Measurements from ENCODE around the gene CDKL1. TPM values are rescaled to one million over a fixed set of nuclear protein-coding genes. Genes with fewer than 3 reads are reported as not detected.

Gene CDKL1
- total RNA-seq, 1 donor from 2014 or later: 20.7 TPM

- Histone ChIP-seq H3K36me3 (no peaks in the 10 kb centered on the region), H3K9me3 (no peaks in the 10 kb centered on the region), H3K27me3 (no peaks in the 10 kb centered on the region), H3K4me3 (peak within 1 kb of the TSS; percentile 68), H3K27ac (peak within 1 kb of the TSS; percentile 94), H3K4me1 (peaks cover 17% of the 10 kb centered on the region)
- TF ChIP-seq, protein P1, sequence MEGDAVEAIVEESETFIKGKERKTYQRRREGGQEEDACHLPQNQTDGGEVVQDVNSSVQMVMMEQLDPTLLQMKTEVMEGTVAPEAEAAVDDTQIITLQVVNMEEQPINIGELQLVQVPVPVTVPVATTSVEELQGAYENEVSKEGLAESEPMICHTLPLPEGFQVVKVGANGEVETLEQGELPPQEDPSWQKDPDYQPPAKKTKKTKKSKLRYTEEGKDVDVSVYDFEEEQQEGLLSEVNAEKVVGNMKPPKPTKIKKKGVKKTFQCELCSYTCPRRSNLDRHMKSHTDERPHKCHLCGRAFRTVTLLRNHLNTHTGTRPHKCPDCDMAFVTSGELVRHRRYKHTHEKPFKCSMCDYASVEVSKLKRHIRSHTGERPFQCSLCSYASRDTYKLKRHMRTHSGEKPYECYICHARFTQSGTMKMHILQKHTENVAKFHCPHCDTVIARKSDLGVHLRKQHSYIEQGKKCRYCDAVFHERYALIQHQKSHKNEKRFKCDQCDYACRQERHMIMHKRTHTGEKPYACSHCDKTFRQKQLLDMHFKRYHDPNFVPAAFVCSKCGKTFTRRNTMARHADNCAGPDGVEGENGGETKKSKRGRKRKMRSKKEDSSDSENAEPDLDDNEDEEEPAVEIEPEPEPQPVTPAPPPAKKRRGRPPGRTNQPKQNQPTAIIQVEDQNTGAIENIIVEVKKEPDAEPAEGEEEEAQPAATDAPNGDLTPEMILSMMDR (IDR thresholded peaks at IDR 0.05): no peak
- intact Hi-C loops (cut with DNase I): no loop called here
- DNase-seq (peak; percentile 97), ATAC-seq (peak; percentile 99)
Measured at GRCh38 chr14:50311972-50312733, 84.5 kb downstream of the CDKL1 start, which contains the start of the genes DMAC2L and L2HGDH. Gene DMAC2L (plus strand): TSS chr14:50312324. CDS start chr14:50321488, 9,164 bp downstream. Gene L2HGDH (minus strand): TSS chr14:50312229. CDS start chr14:50312150, 79 bp downstream.

DNA sequence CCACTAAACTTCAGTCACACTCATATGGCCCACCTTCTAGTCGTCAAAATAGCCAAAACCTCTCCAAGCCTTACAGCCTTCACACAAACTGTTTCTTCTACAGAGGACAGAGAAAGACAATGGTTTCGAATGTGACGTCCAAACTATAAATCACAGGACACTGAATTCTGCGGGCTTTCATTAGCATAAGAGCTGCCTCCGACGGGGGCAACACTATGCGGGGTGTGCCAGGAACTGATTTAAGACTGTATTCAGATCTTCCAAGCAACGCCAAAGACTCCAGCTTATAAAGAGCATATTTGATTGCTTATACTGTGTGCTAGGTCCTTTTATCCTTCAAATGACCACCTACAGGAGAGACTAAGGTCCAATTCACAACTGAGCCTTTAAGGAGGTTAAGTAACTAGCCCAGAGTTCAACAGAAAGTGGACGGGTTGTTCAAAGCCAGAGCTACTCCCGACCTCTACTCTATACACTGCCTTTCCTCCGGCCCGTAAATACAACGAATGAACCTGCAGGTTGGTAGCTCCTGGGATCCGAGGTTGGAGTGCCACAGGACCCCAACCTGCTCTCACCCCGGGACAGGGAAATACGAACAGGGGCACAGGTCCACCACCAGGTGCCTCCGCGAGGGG lies 85.2 kb downstream of the CDKL1 start:
- ATAC-seq: no peak
- TF ChIP-seq, protein P1 (IDR thresholded peaks at IDR 0.05): peak; percentile 51
- Histone ChIP-seq H3K27ac (peak overlapping the region; percentile 94), H3K9me3 (no peaks in the 10 kb centered on the region), H3K4me3 (peak overlapping the region; percentile 68), H3K36me3 (no peaks in the 10 kb centered on the region), H3K4me1 (peaks cover 17% of the 10 kb centered on the region), H3K27me3 (no peaks in the 10 kb centered on the region)
- no peak for DNase-seq
- intact Hi-C loops (cut with DNase I): no loop called here

- no peaks in the 10 kb centered on the region for H3K27me3 ChIP-seq
- no peaks in the 10 kb centered on the region for H3K9me3 ChIP-seq
- ATAC-seq (no peak), DNase-seq (no peak)
- H3K4me3 ChIP-seq: no peak overlapping the region
- intact Hi-C loops (cut with DNase I): no loop called here
- H3K4me1 ChIP-seq: peaks cover 17% of the 10 kb centered on the region
- no peaks in the 10 kb centered on the region for H3K36me3 ChIP-seq
- TF ChIP-seq, protein P1 (IDR thresholded peaks at IDR 0.05): no peak
- no peak overlapping the region for H3K27ac ChIP-seq
Measured at GRCh38 chr14:50310445-50310844, 86.2 kb downstream of the CDKL1 start.

- no peak for DNase-seq
- Histone ChIP-seq H3K4me3 (no peak overlapping the region), H3K4me1 (peaks cover 25% of the 10 kb centered on the region), H3K27ac (no peak overlapping the region), H3K36me3 (no peaks in the 10 kb centered on the region), H3K27me3 (no peaks in the 10 kb centered on the region), H3K9me3 (no peaks in the 10 kb centered on the region)
- TF ChIP-seq, protein P1 (IDR thresholded peaks at IDR 0.05): no peak
- no peak for ATAC-seq
- intact Hi-C loops (cut with DNase I): no loop called here
Measured at GRCh38 chr14:50308363-50308915, 88.2 kb downstream of the CDKL1 start.

DNA sequence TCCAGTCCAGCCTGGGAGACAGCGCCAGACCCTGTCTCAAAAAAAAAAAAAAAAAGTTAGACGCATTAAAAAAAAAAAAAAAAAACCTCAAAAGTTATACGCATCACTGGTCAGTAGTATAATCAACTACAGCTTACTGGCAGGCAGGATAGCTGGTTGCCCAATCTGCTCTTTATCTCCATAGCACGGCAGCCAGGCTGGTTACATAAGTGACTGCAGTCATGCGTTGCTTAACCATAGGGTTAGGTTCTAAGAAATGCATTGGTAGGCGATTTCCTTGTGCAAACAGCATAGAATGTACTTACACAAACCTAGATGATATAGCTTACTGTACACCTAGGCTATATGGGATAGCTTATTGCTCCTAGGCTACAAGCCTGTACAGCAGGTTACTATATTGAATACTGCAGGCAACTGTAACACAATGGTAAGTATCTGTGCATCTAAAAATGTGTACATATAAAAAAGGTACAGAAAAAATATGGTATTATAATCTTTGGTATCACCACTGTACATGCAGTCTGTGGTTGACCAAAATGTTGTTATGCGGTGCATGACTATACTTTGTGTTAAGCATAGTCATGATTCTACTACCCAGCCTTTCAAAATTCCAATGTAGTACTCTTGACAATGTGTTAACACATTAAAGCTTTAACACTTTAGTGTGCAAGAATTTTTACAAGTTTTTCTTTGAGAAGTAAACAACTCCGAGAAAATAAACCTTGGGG lies 92.8 kb downstream of the CDKL1 start:
- TF ChIP-seq, protein P1 (IDR thresholded peaks at IDR 0.05): no peak
- intact Hi-C loops (cut with DNase I): no loop called here
- H3K27me3 ChIP-seq: no peaks in the 10 kb centered on the region
- H3K4me1 ChIP-seq: peaks cover 9% of the 10 kb centered on the region
- peak; percentile 69 for DNase-seq
- H3K9me3 ChIP-seq: no peaks in the 10 kb centered on the region
- no peak overlapping the region for H3K27ac ChIP-seq
- H3K4me3 ChIP-seq: no peak overlapping the region
- no peaks in the 10 kb centered on the region for H3K36me3 ChIP-seq
- peak; percentile 98 for ATAC-seq
